ENCODE measurements around the gene SERPINA5. TPM values are rescaled to one million over a fixed set of nuclear protein-coding genes. Genes with fewer than 3 reads are reported as not detected.

SERPINA5 gene
- total RNA-seq, 4 donors from 2014 or later, result 2.1 to 5.1 (median 3.7) TPM

GRCh38 chr14:94542111-94542810 lies 39.0 kb upstream of the SERPINA5 start:
- intact Hi-C loops (cut with DNase I), result no loop called here
- 79% methylated on average over 11 of the region's 12 CpGs for WGBS

GRCh38 chr14:94542811-94543440 lies 38.3 kb upstream of the SERPINA5 start:
- peaks cover 0 to 47% (median 2%) of the 10 kb centered on the region in 4 donors for H3K27me3 ChIP-seq
- WGBS, result 77% methylated on average over 8 of the region's 9 CpGs

More at GRCh38 chr14:94542111-94542810, 39.0 kb upstream of the SERPINA5 start:
- Histone ChIP-seq H3K36me3 (no peaks in the 10 kb centered on the region), H3K9me3 (peaks cover 0 to 9% (median 3%) of the 10 kb centered on the region in 4 donors), H3K4me1 (no peaks in the 10 kb centered on the region), H3K4me3 (no peak overlapping the region), H3K27me3 (peaks cover 0 to 49% (median 2%) of the 10 kb centered on the region in 4 donors), H3K27ac (replicated peaks in 1 of 4) (no peak overlapping the region)
- TF ChIP-seq CTCF (IDR thresholded peaks at IDR 0.05), result no peak
- DNase-seq (ENCODE audit: extremely low spot score), result no peak

GRCh38 chr14:94543449-94544124 lies 37.6 kb upstream of the SERPINA5 start:
- no peaks in the 10 kb centered on the region for H3K36me3 ChIP-seq
- intact Hi-C loops (cut with DNase I), result no loop called here
- no peaks in the 10 kb centered on the region for H3K4me1 ChIP-seq
- peaks cover 0 to 9% (median 3%) of the 10 kb centered on the region in 4 donors for H3K9me3 ChIP-seq
- WGBS, result 76% methylated on average over 15 of the region's 15 CpGs
- no peak overlapping the region for H3K27ac ChIP-seq (replicated peaks in 1 of 4)
- H3K4me3 ChIP-seq, result no peak overlapping the region
- DNase-seq (ENCODE audit: extremely low spot score), result no peak
- TF ChIP-seq EP300 (IDR thresholded peaks at IDR 0.05) (no peak), POLR2AphosphoS5 (IDR thresholded peaks at IDR 0.05) (no peak), POLR2A (IDR thresholded peaks at IDR 0.05; ENCODE audit: low read depth) (no peak), CTCF (IDR thresholded peaks at IDR 0.05) (no peak)
- peaks cover 0 to 46% (median 2%) of the 10 kb centered on the region in 4 donors for H3K27me3 ChIP-seq

More at GRCh38 chr14:94542811-94543440, 38.3 kb upstream of the SERPINA5 start:
- Histone ChIP-seq H3K9me3 (peaks cover 0 to 9% (median 3%) of the 10 kb centered on the region in 4 donors), H3K4me3 (no peak overlapping the region), H3K36me3 (no peaks in the 10 kb centered on the region), H3K4me1 (no peaks in the 10 kb centered on the region), H3K27ac (replicated peaks in 1 of 4) (no peak overlapping the region)
- DNase-seq (ENCODE audit: extremely low spot score), result no peak
- TF ChIP-seq CTCF (IDR thresholded peaks at IDR 0.05) (no peak), EP300 (IDR thresholded peaks at IDR 0.05) (no peak), POLR2A (IDR thresholded peaks at IDR 0.05; ENCODE audit: low read depth) (no peak), POLR2AphosphoS5 (IDR thresholded peaks at IDR 0.05) (no peak)
- intact Hi-C loops (cut with DNase I), result no loop called here

- Histone ChIP-seq H3K27me3 (peaks cover 0 to 55% (median 2%) of the 10 kb centered on the region in 4 donors), H3K4me1 (no peaks in the 10 kb centered on the region), H3K36me3 (no peaks in the 10 kb centered on the region), H3K9me3 (peaks cover 0 to 9% (median 3%) of the 10 kb centered on the region in 4 donors), H3K4me3 (no peak overlapping the region), H3K27ac (replicated peaks in 1 of 4) (no peak overlapping the region)
- TF ChIP-seq POLR2AphosphoS5 (IDR thresholded peaks at IDR 0.05) (no peak), CTCF (IDR thresholded peaks at IDR 0.05) (no peak), POLR2A (IDR thresholded peaks at IDR 0.05; ENCODE audit: low read depth) (no peak), EP300 (IDR thresholded peaks at IDR 0.05) (no peak)
- intact Hi-C loops (cut with DNase I), result no loop called here
- DNase-seq (ENCODE audit: extremely low spot score), result no peak
- 58% methylated on average over 6 of the region's 7 CpGs for WGBS
These were observed 36.5 kb upstream of the SERPINA5 start for GRCh38 chr14:94544726-94545125.
